HCT116 (cell line): ENCODE data around the gene MFGE8.

Experiments
- ATF3 ChIP-seq: IDR thresholded peaks from 2 replicates; pipeline ENCODE4 v1.6.1; 2012
- CEBPB ChIP-seq: IDR thresholded peaks from 2 replicates; pipeline ENCODE4 v1.6.1; 2012; ENCODE audit warnings: low read depth
- EZH2 ChIP-seq: fragments of 200-600 bp; sonication (generic); IDR thresholded peaks from 2 replicates; pipeline ENCODE4 v1.6.1; 2017; ENCODE audit warnings: antibody characterized with exemption, mixed run types
- FOSL1 ChIP-seq: IDR thresholded peaks from 2 replicates; pipeline ENCODE4 v1.6.1; 2012; ENCODE audit warnings: low read depth
- JUND ChIP-seq: IDR thresholded peaks from 2 replicates; pipeline ENCODE4 v1.6.1; 2012
- POLR2A ChIP-seq: IDR thresholded peaks from 2 replicates; pipeline ENCODE4 v1.7.0; 2011; ENCODE audit warnings: borderline replicate concordance; ENCODE audit not compliant: insufficient read depth, insufficient read length; ENCODE audit errors: extremely low read depth
- RAD21 ChIP-seq: IDR thresholded peaks from 2 replicates; pipeline ENCODE4 v1.6.1; 2012; ENCODE audit warnings: low read depth, mild to moderate bottlenecking
- REST ChIP-seq: IDR thresholded peaks from 2 replicates; pipeline ENCODE4 v1.6.1; 2012; ENCODE audit warnings: low read depth
- SIN3A ChIP-seq: IDR thresholded peaks from 2 replicates; pipeline ENCODE4 v1.6.1; 2012; ENCODE audit warnings: low read depth
- SRF ChIP-seq: IDR thresholded peaks from 2 replicates; pipeline ENCODE4 v1.6.1; 2012; ENCODE audit warnings: low read depth
- TCF7L2 ChIP-seq: IDR thresholded peaks from 2 replicates; pipeline ENCODE4 v1.7.0; 2011; ENCODE audit warnings: borderline replicate concordance, inconsistent platforms; ENCODE audit not compliant: insufficient read depth, insufficient read length; ENCODE audit errors: extremely low read depth
- YY1 ChIP-seq: IDR thresholded peaks from 2 replicates; pipeline ENCODE4 v1.6.1; 2011; ENCODE audit warnings: low read length, low read depth, moderate library complexity, mild to moderate bottlenecking; ENCODE audit not compliant: insufficient replicate concordance; ENCODE audit errors: extremely low read depth
- ZBTB33 ChIP-seq: IDR thresholded peaks from 2 replicates; pipeline ENCODE4 v1.6.1; 2011; ENCODE audit warnings: mild to moderate bottlenecking, low read length, moderate library complexity; ENCODE audit not compliant: insufficient replicate concordance; ENCODE audit errors: extremely low read depth
- TF ChIP-seq, protein P1 (sequence below), 3 experiments: fragments of 200-600 bp in 1 of 3; sonication (generic) in 1 of 3; IDR thresholded peaks in 2 of 3; conservative IDR thresholded peaks in 1 of 3; 2 replicates each; pipeline ENCODE4 v1.5.1; 2012 to 2017; ENCODE audit warnings: low read depth in 2 of 3, low read length in 2 of 3, antibody characterized with exemption in 1 of 3, borderline replicate concordance in 1 of 3, control low read depth in 1 of 3, mild to moderate bottlenecking in 1 of 3, mixed read lengths in 1 of 3, mixed run types in 1 of 3, moderate library complexity in 1 of 3; ENCODE audit not compliant: insufficient read depth in 1 of 3

- TF ChIP-seq EZH2 (no peak), JUND (no peak), FOSL1 (no peak), SIN3A (no peak), CEBPB (no peak), TCF7L2 (no peak), RAD21 (no peak), POLR2A (no peak), ATF3 (no peak), YY1 (no peak), REST (no peak), ZBTB33 (no peak), SRF (no peak)
- TF ChIP-seq, protein P1, sequence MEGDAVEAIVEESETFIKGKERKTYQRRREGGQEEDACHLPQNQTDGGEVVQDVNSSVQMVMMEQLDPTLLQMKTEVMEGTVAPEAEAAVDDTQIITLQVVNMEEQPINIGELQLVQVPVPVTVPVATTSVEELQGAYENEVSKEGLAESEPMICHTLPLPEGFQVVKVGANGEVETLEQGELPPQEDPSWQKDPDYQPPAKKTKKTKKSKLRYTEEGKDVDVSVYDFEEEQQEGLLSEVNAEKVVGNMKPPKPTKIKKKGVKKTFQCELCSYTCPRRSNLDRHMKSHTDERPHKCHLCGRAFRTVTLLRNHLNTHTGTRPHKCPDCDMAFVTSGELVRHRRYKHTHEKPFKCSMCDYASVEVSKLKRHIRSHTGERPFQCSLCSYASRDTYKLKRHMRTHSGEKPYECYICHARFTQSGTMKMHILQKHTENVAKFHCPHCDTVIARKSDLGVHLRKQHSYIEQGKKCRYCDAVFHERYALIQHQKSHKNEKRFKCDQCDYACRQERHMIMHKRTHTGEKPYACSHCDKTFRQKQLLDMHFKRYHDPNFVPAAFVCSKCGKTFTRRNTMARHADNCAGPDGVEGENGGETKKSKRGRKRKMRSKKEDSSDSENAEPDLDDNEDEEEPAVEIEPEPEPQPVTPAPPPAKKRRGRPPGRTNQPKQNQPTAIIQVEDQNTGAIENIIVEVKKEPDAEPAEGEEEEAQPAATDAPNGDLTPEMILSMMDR (IDR thresholded peaks at IDR 0.05 in 2 of 3, conservative IDR thresholded peaks at IDR 0.05 in 1 of 3; ENCODE audit: borderline replicate concordance in 1 of 3, insufficient read depth in 1 of 3, low read depth in 2 of 3, low read length in 2 of 3) = no peak
These were observed 49.8 kb downstream of the MFGE8 start for GRCh38 chr15:88863412-88863811.
